ACC112 (cell line): ENCODE measurements around the gene EPM2AIP1.

Experiments
- H2AFZ ChIP-seq: fragments of 200-600 bp; sonication (generic); one replicate; pipeline ENCODE4 v1.6.0; 2017; ENCODE audit warnings: antibody characterized with exemption, low read length; ENCODE audit not compliant: unreplicated experiment
- H3K27ac ChIP-seq: fragments of 200-600 bp; sonication (generic); 2 replicates; pipeline ENCODE4 v1.5.1; 2014; ENCODE audit warnings: low read depth, mild to moderate bottlenecking, antibody characterized with exemption, low read length, moderate library complexity
- H3K27me3 ChIP-seq: fragments of 200-600 bp; sonication (generic); 2 replicates; pipeline ENCODE4 v1.6.1; 2014; ENCODE audit warnings: mild to moderate bottlenecking, antibody characterized with exemption, low read length, moderate library complexity, mixed read lengths; ENCODE audit not compliant: insufficient read depth
- H3K36me3 ChIP-seq: fragments of 200-600 bp; sonication (generic); 2 replicates; pipeline ENCODE4 v1.6.1; 2016; ENCODE audit warnings: mild to moderate bottlenecking, antibody characterized with exemption, low read length, moderate library complexity, mixed read lengths; ENCODE audit not compliant: insufficient read depth
- H3K4me1 ChIP-seq: fragments of 200-600 bp; sonication (generic); one replicate; pipeline ENCODE4 v1.6.1; 2016; ENCODE audit warnings: low read length, mixed read lengths; ENCODE audit not compliant: insufficient read depth, unreplicated experiment, control insufficient read depth
- H3K4me3 ChIP-seq: fragments of 200-600 bp; sonication (generic); 2 replicates; pipeline ENCODE4 v1.5.1; 2014; ENCODE audit warnings: mild to moderate bottlenecking, low read depth, low read length
- H3K79me2 ChIP-seq: fragments of 200-600 bp; sonication (generic); one replicate; pipeline ENCODE4 v1.6.0; 2016; ENCODE audit warnings: low read length; ENCODE audit not compliant: control insufficient read depth, unreplicated experiment, insufficient read depth

Gene EPM2AIP1

GRCh38 chr3:36993326-36994283, 674 bp upstream of the EPM2AIP1 start, which contains the start of gene MLH1:
Gene MLH1, plus strand, starts transcription at chr3:36993518. Its CDS starts 30 bp downstream, at chr3:36993548.
- Histone ChIP-seq H3K79me2 (peaks cover 73% of the 10 kb centered on the region), H2AFZ (peak within 1 kb of the TSS; percentile 72), H3K27me3 (no peaks in the 10 kb centered on the region), H3K4me1 (peaks cover 34% of the 10 kb centered on the region), H3K27ac (peak within 1 kb of the TSS; percentile 92), H3K4me3 (peak within 1 kb of the TSS; percentile 96), H3K36me3 (peaks cover 52% of the 10 kb centered on the region)

- Histone ChIP-seq H3K36me3 (peaks cover 49% of the 10 kb centered on the region), H3K27me3 (no peaks in the 10 kb centered on the region), H2AFZ (peak overlapping the region; percentile 72)
Measured at GRCh38 chr3:36991923-36992805, 767 bp downstream of the EPM2AIP1 start.

GRCh38 chr3:36991147-36991546, 1.8 kb downstream of the EPM2AIP1 start:
- H3K36me3 ChIP-seq, result peaks cover 40% of the 10 kb centered on the region
- no peaks in the 10 kb centered on the region for H3K27me3 ChIP-seq

More at GRCh38 chr3:36991923-36992805, 767 bp downstream of the EPM2AIP1 start:
- Histone ChIP-seq H3K79me2 (peaks cover 69% of the 10 kb centered on the region), H3K4me1 (peaks cover 34% of the 10 kb centered on the region), H3K4me3 (peak overlapping the region; percentile 96), H3K27ac (peak overlapping the region; percentile 92)

GRCh38 chr3:36989568-36989967, 3.4 kb downstream of the EPM2AIP1 start:
- Histone ChIP-seq H3K27ac (no peak overlapping the region), H3K4me3 (peak overlapping the region; percentile 96), H3K4me1 (peaks cover 32% of the 10 kb centered on the region), H3K36me3 (peaks cover 52% of the 10 kb centered on the region), H3K79me2 (peaks cover 52% of the 10 kb centered on the region), H3K27me3 (no peaks in the 10 kb centered on the region), H2AFZ (no peak overlapping the region)

More at GRCh38 chr3:36991147-36991546, 1.8 kb downstream of the EPM2AIP1 start:
- H3K27ac ChIP-seq, result no peak overlapping the region
- H3K4me1 ChIP-seq, result peaks cover 34% of the 10 kb centered on the region
- H3K4me3 ChIP-seq, result peak overlapping the region; percentile 96
- no peak overlapping the region for H2AFZ ChIP-seq
- H3K79me2 ChIP-seq, result peaks cover 60% of the 10 kb centered on the region

GRCh38 chr3:36989005-36989404, 3.9 kb downstream of the EPM2AIP1 start:
- Histone ChIP-seq H3K27me3 (no peaks in the 10 kb centered on the region), H3K4me1 (peaks cover 28% of the 10 kb centered on the region), H3K36me3 (peaks cover 57% of the 10 kb centered on the region), H3K4me3 (peak overlapping the region; percentile 96), H2AFZ (no peak overlapping the region), H3K79me2 (peaks cover 46% of the 10 kb centered on the region), H3K27ac (no peak overlapping the region)

GRCh38 chr3:36988356-36988755, 4.6 kb downstream of the EPM2AIP1 start:
- Histone ChIP-seq H3K79me2 (peaks cover 43% of the 10 kb centered on the region), H3K4me1 (peaks cover 28% of the 10 kb centered on the region), H2AFZ (no peak overlapping the region), H3K36me3 (peaks cover 63% of the 10 kb centered on the region), H3K27ac (no peak overlapping the region), H3K27me3 (no peaks in the 10 kb centered on the region), H3K4me3 (no peak overlapping the region; the same call in 1 of the 2 replicates)

- Histone ChIP-seq H3K79me2 (no peaks in the 10 kb centered on the region), H3K27me3 (no peaks in the 10 kb centered on the region), H3K36me3 (peaks cover 35% of the 10 kb centered on the region)
Measured at GRCh38 chr3:36981006-36981405, 11.9 kb downstream of the EPM2AIP1 start.

GRCh38 chr3:36973139-36973538, 19.8 kb downstream of the EPM2AIP1 start:
- H3K4me3 ChIP-seq, result no peak overlapping the region
- no peaks in the 10 kb centered on the region for H3K36me3 ChIP-seq
- no peak overlapping the region for H3K27ac ChIP-seq
- no peak overlapping the region for H2AFZ ChIP-seq
- H3K79me2 ChIP-seq, result no peaks in the 10 kb centered on the region
- peaks cover 4% of the 10 kb centered on the region for H3K4me1 ChIP-seq
- H3K27me3 ChIP-seq, result no peaks in the 10 kb centered on the region

More at GRCh38 chr3:36981006-36981405, 11.9 kb downstream of the EPM2AIP1 start:
- H3K27ac ChIP-seq, result no peak overlapping the region
- no peaks in the 10 kb centered on the region for H3K4me1 ChIP-seq
- no peak overlapping the region for H2AFZ ChIP-seq
- H3K4me3 ChIP-seq, result no peak overlapping the region

- Histone ChIP-seq H2AFZ (no peak overlapping the region), H3K27me3 (no peaks in the 10 kb centered on the region), H3K4me1 (peaks cover 4% of the 10 kb centered on the region), H3K36me3 (no peaks in the 10 kb centered on the region), H3K79me2 (no peaks in the 10 kb centered on the region), H3K27ac (no peak overlapping the region), H3K4me3 (no peak overlapping the region)
Measured at GRCh38 chr3:36972163-36972562, 20.8 kb downstream of the EPM2AIP1 start.
